HG03066 (cell line): ENCODE data around the gene ADAMTSL1.
"Not testable (repeated sequence)": the region's sequence is repeated elsewhere in the genome, so short reads cannot be mapped to it uniquely, and the experiment has no call there.

Experiments
- ATAC-seq: cut with Tn5 transposase; IDR thresholded peaks from one replicate; pipeline ENCODE4 v1.9.1; 2021; ENCODE audit warnings: low read depth; ENCODE audit not compliant: unreplicated experiment

Gene ADAMTSL1

GRCh38 chr9:18920141-18921084 lies 446.5 kb downstream of the ADAMTSL1 start:
- ATAC-seq = no peak

GRCh38 chr9:18921366-18922075 lies 447.6 kb downstream of the ADAMTSL1 start:
- no peak for ATAC-seq

- no peak for ATAC-seq
These were observed 448.4 kb downstream of the ADAMTSL1 start for GRCh38 chr9:18922161-18922885.

GRCh38 chr9:18923167-18923566 lies 449.2 kb downstream of the ADAMTSL1 start:
- ATAC-seq = no peak

GRCh38 chr9:18923671-18924430 lies 449.9 kb downstream of the ADAMTSL1 start:
- no peak for ATAC-seq

GRCh38 chr9:18925880-18926279 lies 451.9 kb downstream of the ADAMTSL1 start:
- ATAC-seq = no peak

- no peak for ATAC-seq
These were observed 452.6 kb downstream of the ADAMTSL1 start for GRCh38 chr9:18926513-18926912.

GRCh38 chr9:18928711-18929110 lies 454.8 kb downstream of the ADAMTSL1 start:
- ATAC-seq = no peak

GRCh38 chr9:18930611-18931010 lies 456.7 kb downstream of the ADAMTSL1 start:
- ATAC-seq = not testable (repeated sequence)

- ATAC-seq = no peak
These were observed 461.6 kb downstream of the ADAMTSL1 start for GRCh38 chr9:18935541-18935940.

GRCh38 chr9:18936094-18936871 lies 462.3 kb downstream of the ADAMTSL1 start:
- ATAC-seq = no peak

- no peak for ATAC-seq
These were observed 466.0 kb downstream of the ADAMTSL1 start for GRCh38 chr9:18939943-18940342.

GRCh38 chr9:18941060-18941740 lies 467.2 kb downstream of the ADAMTSL1 start:
- ATAC-seq = no peak

GRCh38 chr9:18942801-18943200 lies 468.8 kb downstream of the ADAMTSL1 start:
- no peak for ATAC-seq

- no peak for ATAC-seq
These were observed 474.0 kb downstream of the ADAMTSL1 start for GRCh38 chr9:18947892-18948339.

- no peak for ATAC-seq
These were observed 478.0 kb downstream of the ADAMTSL1 start for GRCh38 chr9:18951936-18952335.

GRCh38 chr9:18955626-18956025 lies 481.7 kb downstream of the ADAMTSL1 start:
- no peak for ATAC-seq
